Measurements from ENCODE around the gene KCNQ1OT1.

DNA sequence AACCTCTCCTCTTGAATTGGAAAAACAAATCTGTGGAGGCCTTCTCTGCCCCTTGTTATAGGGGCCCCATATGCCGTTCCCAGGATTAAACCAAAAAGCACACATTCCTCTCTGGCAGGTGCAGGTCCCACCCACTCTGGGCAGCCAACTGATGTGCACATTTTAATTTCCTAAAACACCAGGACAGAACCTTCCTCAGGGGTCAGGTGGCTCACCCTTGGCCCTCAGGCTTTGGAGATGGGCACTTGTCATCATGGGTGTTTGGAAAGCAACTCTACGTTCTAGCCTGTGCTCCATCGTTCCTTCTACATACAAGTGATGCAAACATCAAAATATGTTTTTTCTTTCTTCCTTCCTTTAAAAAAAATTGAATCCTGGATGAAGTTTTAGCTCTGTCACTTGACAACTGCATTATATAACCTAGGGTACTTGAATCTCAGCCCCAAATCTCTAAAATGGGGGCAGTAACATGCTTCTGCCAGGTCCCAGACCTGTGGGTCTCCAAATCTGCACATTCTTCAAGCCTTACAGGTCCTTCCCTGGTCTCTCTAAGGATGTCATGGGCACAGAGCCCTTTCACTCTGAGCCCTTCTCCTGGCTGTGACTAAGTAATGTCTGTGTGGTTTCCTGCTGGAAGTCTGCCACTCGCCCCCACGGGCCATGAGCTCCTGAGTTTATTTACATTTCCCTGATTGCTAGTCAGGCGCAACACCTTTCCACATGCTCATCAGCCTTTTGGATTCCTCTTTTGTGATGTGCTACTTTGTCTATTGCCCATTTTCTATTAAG is 43.8 kb downstream of the KCNQ1OT1 start:
- TF ChIP-seq, protein P1, sequence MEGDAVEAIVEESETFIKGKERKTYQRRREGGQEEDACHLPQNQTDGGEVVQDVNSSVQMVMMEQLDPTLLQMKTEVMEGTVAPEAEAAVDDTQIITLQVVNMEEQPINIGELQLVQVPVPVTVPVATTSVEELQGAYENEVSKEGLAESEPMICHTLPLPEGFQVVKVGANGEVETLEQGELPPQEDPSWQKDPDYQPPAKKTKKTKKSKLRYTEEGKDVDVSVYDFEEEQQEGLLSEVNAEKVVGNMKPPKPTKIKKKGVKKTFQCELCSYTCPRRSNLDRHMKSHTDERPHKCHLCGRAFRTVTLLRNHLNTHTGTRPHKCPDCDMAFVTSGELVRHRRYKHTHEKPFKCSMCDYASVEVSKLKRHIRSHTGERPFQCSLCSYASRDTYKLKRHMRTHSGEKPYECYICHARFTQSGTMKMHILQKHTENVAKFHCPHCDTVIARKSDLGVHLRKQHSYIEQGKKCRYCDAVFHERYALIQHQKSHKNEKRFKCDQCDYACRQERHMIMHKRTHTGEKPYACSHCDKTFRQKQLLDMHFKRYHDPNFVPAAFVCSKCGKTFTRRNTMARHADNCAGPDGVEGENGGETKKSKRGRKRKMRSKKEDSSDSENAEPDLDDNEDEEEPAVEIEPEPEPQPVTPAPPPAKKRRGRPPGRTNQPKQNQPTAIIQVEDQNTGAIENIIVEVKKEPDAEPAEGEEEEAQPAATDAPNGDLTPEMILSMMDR (conservative IDR thresholded peaks at IDR 0.05; ENCODE audit: low read depth, low read length) = no peak
- TF ChIP-seq RFX5 (IDR thresholded peaks at IDR 0.05; ENCODE audit: low read depth, low read length) = no peak
- TF ChIP-seq CHD1 (IDR thresholded peaks at IDR 0.05; ENCODE audit: low read depth, low read length) = no peak
- TF ChIP-seq, protein P2, sequence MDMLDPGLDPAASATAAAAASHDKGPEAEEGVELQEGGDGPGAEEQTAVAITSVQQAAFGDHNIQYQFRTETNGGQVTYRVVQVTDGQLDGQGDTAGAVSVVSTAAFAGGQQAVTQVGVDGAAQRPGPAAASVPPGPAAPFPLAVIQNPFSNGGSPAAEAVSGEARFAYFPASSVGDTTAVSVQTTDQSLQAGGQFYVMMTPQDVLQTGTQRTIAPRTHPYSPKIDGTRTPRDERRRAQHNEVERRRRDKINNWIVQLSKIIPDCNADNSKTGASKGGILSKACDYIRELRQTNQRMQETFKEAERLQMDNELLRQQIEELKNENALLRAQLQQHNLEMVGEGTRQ (IDR thresholded peaks at IDR 0.05; ENCODE audit: low read depth, low read length) = no peak
- TF ChIP-seq POLR2A (IDR thresholded peaks at IDR 0.05; ENCODE audit: low read depth, low read length) = no peak
- TF ChIP-seq, protein P3, sequence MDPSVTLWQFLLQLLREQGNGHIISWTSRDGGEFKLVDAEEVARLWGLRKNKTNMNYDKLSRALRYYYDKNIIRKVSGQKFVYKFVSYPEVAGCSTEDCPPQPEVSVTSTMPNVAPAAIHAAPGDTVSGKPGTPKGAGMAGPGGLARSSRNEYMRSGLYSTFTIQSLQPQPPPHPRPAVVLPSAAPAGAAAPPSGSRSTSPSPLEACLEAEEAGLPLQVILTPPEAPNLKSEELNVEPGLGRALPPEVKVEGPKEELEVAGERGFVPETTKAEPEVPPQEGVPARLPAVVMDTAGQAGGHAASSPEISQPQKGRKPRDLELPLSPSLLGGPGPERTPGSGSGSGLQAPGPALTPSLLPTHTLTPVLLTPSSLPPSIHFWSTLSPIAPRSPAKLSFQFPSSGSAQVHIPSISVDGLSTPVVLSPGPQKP (IDR thresholded peaks at IDR 0.05; ENCODE audit: borderline replicate concordance, low read depth, low read length) = no peak
- TF ChIP-seq MAZ (IDR thresholded peaks at IDR 0.05; ENCODE audit: borderline replicate concordance, low read depth, low read length) = no peak
- no peak for TF ChIP-seq RCOR1 (IDR thresholded peaks at IDR 0.05; ENCODE audit: insufficient replicate concordance, low read length)
